Activated T-cell treated with anti-CD3 and anti-CD28 coated beads, Interleukin-2, amount 50 U/mL, for 24 hours (primary cell): ENCODE results near the gene TMEM14C.
"Not testable (repeated sequence)": the region's sequence is repeated elsewhere in the genome, so short reads cannot be mapped to it uniquely, and the experiment has no call there.

ENCODE experiments used
- DNase-seq: peaks from one replicate; pipeline ENCODE4 v3.0.0-alpha.2; 2020
- H3K27ac Mint-ChIP-seq: 2 replicates; pipeline ENCODE4 v1.8.0; 2020; ENCODE audit warnings: mild to moderate bottlenecking, mixed read lengths
- H3K27me3 Mint-ChIP-seq: 2 replicates; pipeline ENCODE4 v1.8.0; 2020; ENCODE audit warnings: mixed read lengths
- H3K36me3 Mint-ChIP-seq: 2 replicates; pipeline ENCODE4 v1.8.0; 2020; ENCODE audit warnings: low read depth, mixed read lengths
- H3K4me1 Mint-ChIP-seq: 2 replicates; pipeline ENCODE4 v1.8.0; 2020; ENCODE audit warnings: low read depth, mixed read lengths
- H3K4me3 Mint-ChIP-seq: 2 replicates; pipeline ENCODE4 v1.8.0; 2020; ENCODE audit warnings: mild to moderate bottlenecking, moderate library complexity, mixed read lengths
- H3K9me3 Mint-ChIP-seq: 2 replicates; pipeline ENCODE4 v1.8.0; 2020; ENCODE audit warnings: mixed read lengths

TMEM14C gene

GRCh38 chr6:10696655-10697054 is 26.2 kb upstream of the TMEM14C start:
- H3K36me3 Mint-ChIP-seq, result peaks cover 84% of the 10 kb centered on the region
- DNase-seq, result no peak
- peak overlapping the region; percentile 100 for H3K27ac Mint-ChIP-seq
- H3K9me3 Mint-ChIP-seq, result no peaks in the 10 kb centered on the region
- H3K27me3 Mint-ChIP-seq, result no peaks in the 10 kb centered on the region
- H3K4me1 Mint-ChIP-seq, result peaks cover 52% of the 10 kb centered on the region
- peak overlapping the region; percentile 97 for H3K4me3 Mint-ChIP-seq

- Mint-ChIP-seq H3K27me3 (no peaks in the 10 kb centered on the region), H3K27ac (peak overlapping the region; percentile 77), H3K4me3 (no peak overlapping the region), H3K9me3 (no peaks in the 10 kb centered on the region), H3K36me3 (peaks cover 28% of the 10 kb centered on the region), H3K4me1 (peaks cover 1% of the 10 kb centered on the region)
- no peak for DNase-seq
Observed at GRCh38 chr6:10713962-10714361, 8.9 kb upstream of the TMEM14C start.

GRCh38 chr6:10719296-10719963 is 3.4 kb upstream of the TMEM14C start:
- peak; percentile 54 for DNase-seq
- Mint-ChIP-seq H3K27ac (peak overlapping the region; percentile 92), H3K36me3 (peaks cover 25% of the 10 kb centered on the region), H3K4me1 (peaks cover 38% of the 10 kb centered on the region), H3K9me3 (peaks cover 4% of the 10 kb centered on the region), H3K27me3 (no peaks in the 10 kb centered on the region), H3K4me3 (peak overlapping the region; percentile 94)

GRCh38 chr6:10719964-10720264 is 3.0 kb upstream of the TMEM14C start:
- Mint-ChIP-seq H3K36me3 (peaks cover 26% of the 10 kb centered on the region), H3K27ac (peak overlapping the region; percentile 92), H3K9me3 (peaks cover 4% of the 10 kb centered on the region), H3K4me1 (peaks cover 42% of the 10 kb centered on the region), H3K4me3 (peak overlapping the region; percentile 94), H3K27me3 (no peaks in the 10 kb centered on the region)
- DNase-seq, result no peak

GRCh38 chr6:10720265-10720959 is 2.5 kb upstream of the TMEM14C start:
- Mint-ChIP-seq H3K27ac (peak overlapping the region; percentile 95), H3K9me3 (peaks cover 4% of the 10 kb centered on the region), H3K36me3 (peaks cover 31% of the 10 kb centered on the region), H3K27me3 (no peaks in the 10 kb centered on the region), H3K4me1 (peaks cover 47% of the 10 kb centered on the region), H3K4me3 (peak overlapping the region; percentile 94)
- DNase-seq, result peak; percentile 80

- not testable (repeated sequence) for DNase-seq, H3K27me3 Mint-ChIP-seq, H3K9me3 Mint-ChIP-seq
- Mint-ChIP-seq H3K36me3 (peaks cover 39% of the 10 kb centered on the region), H3K4me1 (peaks cover 52% of the 10 kb centered on the region), H3K4me3 (peak overlapping the region; percentile 94), H3K27ac (peak overlapping the region; percentile 95)
Observed at GRCh38 chr6:10720960-10721849, 1.7 kb upstream of the TMEM14C start.

GRCh38 chr6:10721850-10722569 is 860 bp upstream of the TMEM14C start:
- Mint-ChIP-seq H3K27me3 (no peaks in the 10 kb centered on the region), H3K27ac (peak overlapping the region; percentile 95), H3K4me3 (peak overlapping the region; percentile 94), H3K4me1 (peaks cover 54% of the 10 kb centered on the region), H3K36me3 (peaks cover 47% of the 10 kb centered on the region), H3K9me3 (peaks cover 4% of the 10 kb centered on the region)
- DNase-seq, result no peak

GRCh38 chr6:10722570-10722819 is 375 bp upstream of the TMEM14C start:
- no peaks in the 10 kb centered on the region for H3K27me3 Mint-ChIP-seq
- no peak for DNase-seq
- H3K4me1 Mint-ChIP-seq, result peaks cover 56% of the 10 kb centered on the region
- H3K36me3 Mint-ChIP-seq, result peaks cover 51% of the 10 kb centered on the region
- H3K4me3 Mint-ChIP-seq, result peak overlapping the region; percentile 94
- peaks cover 4% of the 10 kb centered on the region for H3K9me3 Mint-ChIP-seq
- peak overlapping the region; percentile 95 for H3K27ac Mint-ChIP-seq

- Mint-ChIP-seq H3K4me1 (peaks cover 57% of the 10 kb centered on the region), H3K36me3 (peaks cover 60% of the 10 kb centered on the region), H3K9me3 (peaks cover 4% of the 10 kb centered on the region), H3K4me3 (peak overlapping the region; percentile 94), H3K27me3 (no peaks in the 10 kb centered on the region), H3K27ac (peak overlapping the region; percentile 95)
- no peak for DNase-seq
Observed at GRCh38 chr6:10723567-10723881, 654 bp downstream of the TMEM14C start.

GRCh38 chr6:10725044-10725443 is 2.2 kb downstream of the TMEM14C start:
- no peak overlapping the region for H3K4me3 Mint-ChIP-seq
- H3K4me1 Mint-ChIP-seq, result peaks cover 50% of the 10 kb centered on the region
- DNase-seq, result no peak
- H3K27ac Mint-ChIP-seq, result peak overlapping the region; percentile 52
- peaks cover 66% of the 10 kb centered on the region for H3K36me3 Mint-ChIP-seq
- H3K9me3 Mint-ChIP-seq, result no peaks in the 10 kb centered on the region
- H3K27me3 Mint-ChIP-seq, result no peaks in the 10 kb centered on the region

GRCh38 chr6:10725716-10726115 is 2.8 kb downstream of the TMEM14C start:
- Mint-ChIP-seq H3K9me3 (no peaks in the 10 kb centered on the region), H3K27ac (peak overlapping the region; percentile 60), H3K4me3 (no peak overlapping the region), H3K36me3 (peaks cover 73% of the 10 kb centered on the region), H3K27me3 (no peaks in the 10 kb centered on the region), H3K4me1 (peaks cover 50% of the 10 kb centered on the region)
- no peak for DNase-seq

- Mint-ChIP-seq H3K27me3 (no peaks in the 10 kb centered on the region), H3K4me1 (peaks cover 12% of the 10 kb centered on the region), H3K36me3 (peaks cover 74% of the 10 kb centered on the region), H3K4me3 (no peak overlapping the region), H3K9me3 (no peaks in the 10 kb centered on the region), H3K27ac (peak overlapping the region; percentile 1)
- DNase-seq, result no peak
Observed at GRCh38 chr6:10730254-10730653, 7.4 kb downstream of the TMEM14C start.

- H3K27ac Mint-ChIP-seq, result no peak overlapping the region
- no peaks in the 10 kb centered on the region for H3K4me1 Mint-ChIP-seq
- no peaks in the 10 kb centered on the region for H3K9me3 Mint-ChIP-seq
- H3K36me3 Mint-ChIP-seq, result peaks cover 47% of the 10 kb centered on the region
- DNase-seq, result no peak
- H3K27me3 Mint-ChIP-seq, result no peaks in the 10 kb centered on the region
- no peak overlapping the region for H3K4me3 Mint-ChIP-seq
Observed at GRCh38 chr6:10733151-10733715, 10.4 kb downstream of the TMEM14C start.

GRCh38 chr6:10733863-10734262 is 11.0 kb downstream of the TMEM14C start:
- H3K4me1 Mint-ChIP-seq, result no peaks in the 10 kb centered on the region
- H3K9me3 Mint-ChIP-seq, result no peaks in the 10 kb centered on the region
- peaks cover 41% of the 10 kb centered on the region for H3K36me3 Mint-ChIP-seq
- H3K27ac Mint-ChIP-seq, result no peak overlapping the region
- H3K27me3 Mint-ChIP-seq, result no peaks in the 10 kb centered on the region
- no peak overlapping the region for H3K4me3 Mint-ChIP-seq
- no peak for DNase-seq
